Measurements from ENCODE around the gene RAMACL.

DNA sequence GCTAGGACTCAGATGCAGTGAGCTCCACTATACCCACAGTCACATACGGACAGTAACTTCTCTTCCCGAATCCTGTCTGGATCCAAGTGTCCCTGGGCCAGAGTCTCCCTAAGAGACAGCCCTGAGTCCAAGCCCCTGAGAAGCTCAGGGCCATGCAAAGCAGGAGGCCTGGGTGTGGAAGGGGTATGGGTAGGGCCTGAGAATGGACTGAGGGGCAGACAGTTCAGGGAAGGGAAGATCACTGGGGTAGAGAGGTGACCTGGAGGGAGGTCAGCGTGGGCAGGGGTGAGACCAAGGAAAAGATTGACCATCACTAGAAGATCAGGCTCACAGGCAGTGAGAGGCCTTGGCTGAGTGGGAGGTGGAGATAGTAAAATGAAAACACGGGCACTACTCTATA, 31.8 kb upstream of the RAMACL start:
- TF ChIP-seq EZH2 (IDR thresholded peaks at IDR 0.05; ENCODE audit: low read length, missing control alignments) = no peak
- TF ChIP-seq, protein P1, sequence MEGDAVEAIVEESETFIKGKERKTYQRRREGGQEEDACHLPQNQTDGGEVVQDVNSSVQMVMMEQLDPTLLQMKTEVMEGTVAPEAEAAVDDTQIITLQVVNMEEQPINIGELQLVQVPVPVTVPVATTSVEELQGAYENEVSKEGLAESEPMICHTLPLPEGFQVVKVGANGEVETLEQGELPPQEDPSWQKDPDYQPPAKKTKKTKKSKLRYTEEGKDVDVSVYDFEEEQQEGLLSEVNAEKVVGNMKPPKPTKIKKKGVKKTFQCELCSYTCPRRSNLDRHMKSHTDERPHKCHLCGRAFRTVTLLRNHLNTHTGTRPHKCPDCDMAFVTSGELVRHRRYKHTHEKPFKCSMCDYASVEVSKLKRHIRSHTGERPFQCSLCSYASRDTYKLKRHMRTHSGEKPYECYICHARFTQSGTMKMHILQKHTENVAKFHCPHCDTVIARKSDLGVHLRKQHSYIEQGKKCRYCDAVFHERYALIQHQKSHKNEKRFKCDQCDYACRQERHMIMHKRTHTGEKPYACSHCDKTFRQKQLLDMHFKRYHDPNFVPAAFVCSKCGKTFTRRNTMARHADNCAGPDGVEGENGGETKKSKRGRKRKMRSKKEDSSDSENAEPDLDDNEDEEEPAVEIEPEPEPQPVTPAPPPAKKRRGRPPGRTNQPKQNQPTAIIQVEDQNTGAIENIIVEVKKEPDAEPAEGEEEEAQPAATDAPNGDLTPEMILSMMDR (conservative IDR thresholded peaks at IDR 0.05 in 1 of 2, IDR thresholded peaks at IDR 0.05 in 1 of 2; ENCODE audit: low read depth in 1 of 2, low read length in 2 of 2) = no peak

All from fibroblast of lung (primary cell).